Endothelial cell of umbilical vein (primary cell): ENCODE data around the gene RASA2. TPM values are rescaled to one million over a fixed set of nuclear protein-coding genes. Genes with fewer than 3 reads are reported as not detected.

Experiments
- BruUV-seq: library from RNA; stranded (reverse); fragments of 400-500 nt; replicated peaks from 2 replicates; lab custom pipeline; 2021; lab: Mats Ljungman, UMichigan
- CTCF ChIA-PET: fragments of 300-600, 350-600 bp; sonication (Branson Sonifier 250); formaldehyde crosslinking; loops from one replicate; lab custom pipeline; 2021; ENCODE audit warnings: antibody characterized with exemption, inconsistent platforms; lab: Charles Lee
- POLR2A ChIA-PET: fragments of 300-600, 350-600 bp; sonication (Branson Sonifier 250); formaldehyde crosslinking; loops from one replicate; lab custom pipeline; 2021; ENCODE audit warnings: antibody characterized with exemption, inconsistent platforms; lab: Charles Lee
- DNase-seq: peaks from one replicate; pipeline ENCODE4 v3.0.0-alpha.2; 2011; ENCODE audit warnings: low read depth, low spot score
- FAIRE-seq: peaks from 2 replicates; lab custom pipeline; 2011; peaks lifted over from hg19 to GRCh38; lab: Jason Lieb, UNC
- H2AFZ ChIP-seq: 2 replicates; pipeline ENCODE4 v1.6.0; 2012; ENCODE audit warnings: low read depth, low read length, control low read depth, inconsistent platforms
- H3K27ac ChIP-seq: 2 replicates; pipeline ENCODE4 v1.5.1; 2011; ENCODE audit warnings: low read depth, mild to moderate bottlenecking, control low read depth, low read length, moderate library complexity; ENCODE audit not compliant: insufficient read depth
- H3K27me3 ChIP-seq, 2 experiments: 2 replicates each; pipeline versions ENCODE4 v1.6.0 to v1.6.1; 2011; ENCODE audit warnings: low read length in 2 of 2, mixed read lengths in 1 of 2; ENCODE audit not compliant: control insufficient read depth in 2 of 2, insufficient read depth in 2 of 2
- H3K36me3 ChIP-seq, 2 experiments: 2 replicates in 1 of 2; 3 replicates in 1 of 2; pipeline ENCODE4 v1.5.1; 2011; ENCODE audit warnings: low read length in 2 of 2, mild to moderate bottlenecking in 1 of 2, moderate library complexity in 1 of 2; ENCODE audit not compliant: control insufficient read depth in 2 of 2, insufficient read depth in 2 of 2; ENCODE audit errors: extremely low read depth in 1 of 2
- H3K4me1 ChIP-seq: 3 replicates; pipeline ENCODE4 v1.5.1; 2011; ENCODE audit warnings: mild to moderate bottlenecking, low read length; ENCODE audit not compliant: control insufficient read depth, insufficient read depth; ENCODE audit errors: extremely low read depth
- H3K4me2 ChIP-seq: 2 replicates; pipeline ENCODE4 v1.6.1; 2011; ENCODE audit warnings: low read length, control low read depth, mixed read lengths; ENCODE audit not compliant: insufficient read depth
- H3K4me3 ChIP-seq, 3 experiments: fragments of 200-600 bp in 1 of 3; sonication (generic), shearing (Covaris generic) in 1 of 3; replicated peaks in 1 of 3; 2 replicates each; pipeline ENCODE4 v1.5.1; 2011 to 2016; ENCODE audit warnings: control low read depth in 3 of 3, low read length in 3 of 3, mild to moderate bottlenecking in 2 of 3, inconsistent platforms in 1 of 3, low read depth in 1 of 3, moderate library complexity in 1 of 3; ENCODE audit not compliant: insufficient read depth in 1 of 3
- H3K79me2 ChIP-seq: 2 replicates; pipeline ENCODE4 v1.6.0; 2012; ENCODE audit warnings: low read length, inconsistent platforms; ENCODE audit not compliant: control insufficient read depth, insufficient read depth
- H3K9ac ChIP-seq: replicated peaks from 2 replicates; pipeline ENCODE3; 2011; ENCODE audit warnings: low read length, control low read depth; ENCODE audit not compliant: insufficient read depth; ENCODE audit errors: extremely low read depth
- H3K9me1 ChIP-seq: replicated peaks from 3 replicates; pipeline ENCODE4 v1.6.0; 2011; ENCODE audit warnings: mild to moderate bottlenecking, low read length; ENCODE audit not compliant: control insufficient read depth, insufficient read depth; ENCODE audit errors: extremely low read depth
- H3K9me3 ChIP-seq: replicated peaks from 2 replicates; pipeline ENCODE4 v1.5.1; 2012; ENCODE audit warnings: low read length, inconsistent platforms; ENCODE audit not compliant: control insufficient read depth, insufficient read depth
- H4K20me1 ChIP-seq: replicated peaks from 2 replicates; pipeline ENCODE3; 2011; ENCODE audit warnings: mild to moderate bottlenecking, low read length; ENCODE audit not compliant: control insufficient read depth, insufficient read depth; ENCODE audit errors: extremely low read depth
- EZH2 ChIP-seq: IDR thresholded peaks from 2 replicates; pipeline ENCODE4 v1.6.1; 2012; ENCODE audit warnings: borderline replicate concordance, low read depth, mild to moderate bottlenecking, moderate library complexity, low read length, inconsistent platforms; ENCODE audit not compliant: severe bottlenecking
- GATA2 ChIP-seq: IDR thresholded peaks from 2 replicates; pipeline ENCODE4 v1.7.0; 2011; ENCODE audit warnings: low read depth, mild to moderate bottlenecking, moderate library complexity, mixed read lengths, low read length; ENCODE audit not compliant: insufficient read length, insufficient read depth
- JUN ChIP-seq: IDR thresholded peaks from 2 replicates; pipeline ENCODE4 v1.6.1; 2011; ENCODE audit warnings: borderline replicate concordance, low read depth; ENCODE audit not compliant: insufficient read length, insufficient read depth
- dilution Hi-C: fragments of 300-500 bp; cut with MboI; formaldehyde crosslinking; loops from one replicate; pipeline ENCODE4 v1.15.0; 2019; ENCODE audit warnings: low sequenced_read_pairs; ENCODE audit not compliant: extremely low pct_ligation_motif_present
- intact Hi-C: fragments of 100-400 bp; cut with micrococcal nuclease; formaldehyde crosslinking; loops from one replicate; pipeline ENCODE4 v1.10.0; 2022
- polyA plus RNA-seq, 4 experiments: library from polyadenylated mRNA; depleted of rRNA in 3 of 4; stranded (reverse) in 3 of 4; unstranded in 1 of 4; fragments of >200 nt; gene quantifications; 2 replicates each; pipeline versions ENCODE4 v1.2.1 to v1.2.3, GENCODE V29; 2011 to 2012; ENCODE audit warnings: missing spikeins in 1 of 4
- total RNA-seq: library from RNA; stranded (reverse); gene quantifications from 2 replicates; pipeline ENCODE4 v1.2.3, GENCODE V29; 2021

RASA2 gene
- total and polyA plus RNA-seq, 2 donors (not counting 3 experiments of a cell fraction or from before 2014, with no cell fraction given) = 3.1 to 20.2 TPM

GRCh38 chr3:141442914-141443313 lies 43.9 kb upstream of the RASA2 start:
- no peaks in the 10 kb centered on the region for H3K9me3 ChIP-seq
- dilution Hi-C loops = no loop called here
- no TSS peak for BruUV-seq
- H3K9ac ChIP-seq = no peak overlapping the region
- FAIRE-seq (no peak), DNase-seq (no peak)
- H3K9me1 ChIP-seq = no peaks in the 10 kb centered on the region
- peaks cover 27% of the 10 kb centered on the region for H3K79me2 ChIP-seq
- H3K36me3 ChIP-seq = peaks cover 31 to 33% of the 10 kb centered on the region in 2 experiments
- H3K4me2 ChIP-seq = no peak overlapping the region
- H2AFZ ChIP-seq = no peak overlapping the region
- H3K27me3 ChIP-seq = no peaks in the 10 kb centered on the region
- ChIA-PET POLR2A (no interaction called here), CTCF (interaction anchor here (1.4 to 8.2 kb wide), 11 partner anchors 10 to 140 kb away, joined by 5 to 84 read pairs (median 12); partner anchors contain the start of gene ZBTB38)
- TF ChIP-seq JUN = no peak
- intact Hi-C loops = no loop called here
- no peaks in the 10 kb centered on the region for H4K20me1 ChIP-seq
- H3K27ac ChIP-seq = no peak overlapping the region
- H3K4me1 ChIP-seq = peaks cover 16% of the 10 kb centered on the region
- H3K4me3 ChIP-seq = no peak overlapping the region

GRCh38 chr3:141444586-141445285 lies 42.1 kb upstream of the RASA2 start:
- no peaks in the 10 kb centered on the region for H3K27me3 ChIP-seq
- dilution Hi-C loops (no loop called here), intact Hi-C loops (no loop called here)
- no peak overlapping the region for H3K9ac ChIP-seq
- peaks cover 27% of the 10 kb centered on the region for H3K79me2 ChIP-seq
- H3K4me3 ChIP-seq = no peak overlapping the region
- DNase-seq (no peak), FAIRE-seq (no peak)
- H3K9me3 ChIP-seq = no peaks in the 10 kb centered on the region
- no peak overlapping the region for H2AFZ ChIP-seq
- no peaks in the 10 kb centered on the region for H3K9me1 ChIP-seq
- H4K20me1 ChIP-seq = no peaks in the 10 kb centered on the region
- H3K36me3 ChIP-seq = peaks cover 31 to 33% of the 10 kb centered on the region in 2 experiments
- no peak overlapping the region for H3K4me2 ChIP-seq
- POLR2A ChIA-PET = no interaction called here
- CTCF ChIA-PET = no interaction called here
- TF ChIP-seq EZH2 = no peak
- TF ChIP-seq GATA2 = no peak
- H3K27ac ChIP-seq = no peak overlapping the region
- peaks cover 23% of the 10 kb centered on the region for H3K4me1 ChIP-seq
- no TSS peak for BruUV-seq
